SIG-M5 (cell line): Measurements from ENCODE around the gene NUMB.
"Not testable (repeated sequence)": the region's sequence is repeated elsewhere in the genome, so short reads cannot be mapped to it uniquely, and the experiment has no call there.

Experiments
- DNase-seq: peaks from one replicate; lab custom pipeline; 2025; lab: John Stamatoyannopoulos, UW

NUMB gene

GRCh38 chr14:73359445-73359844, 98.9 kb downstream of the NUMB start:
- no peak for DNase-seq

- no peak for DNase-seq
Observed at GRCh38 chr14:73358187-73358586, 100.2 kb downstream of the NUMB start.

GRCh38 chr14:73349091-73349490, 109.3 kb downstream of the NUMB start:
- not testable (repeated sequence) for DNase-seq

- no peak for DNase-seq
Observed at GRCh38 chr14:73344319-73344718, 114.0 kb downstream of the NUMB start.

- no peak for DNase-seq
Observed at GRCh38 chr14:73342670-73343069, 115.7 kb downstream of the NUMB start.

- no peak for DNase-seq
Observed at GRCh38 chr14:73339846-73340595, 118.3 kb downstream of the NUMB start.

- DNase-seq = no peak
Observed at GRCh38 chr14:73339206-73339605, 119.1 kb downstream of the NUMB start.

GRCh38 chr14:73338551-73338950, 119.8 kb downstream of the NUMB start:
- no peak for DNase-seq

GRCh38 chr14:73333031-73333430, 125.3 kb downstream of the NUMB start:
- no peak for DNase-seq

GRCh38 chr14:73325630-73326299, 132.6 kb downstream of the NUMB start:
- DNase-seq = no peak

- DNase-seq = no peak
Observed at GRCh38 chr14:73325063-73325462, 133.3 kb downstream of the NUMB start.

- no peak for DNase-seq
Observed at GRCh38 chr14:73324533-73324932, 133.8 kb downstream of the NUMB start.

- DNase-seq = no peak
Observed at GRCh38 chr14:73323896-73324399, 134.4 kb downstream of the NUMB start.

- DNase-seq = no peak
Observed at GRCh38 chr14:73313151-73313550, 145.2 kb downstream of the NUMB start.

- no peak for DNase-seq
Observed at GRCh38 chr14:73312687-73313086, 145.7 kb downstream of the NUMB start.

- no peak for DNase-seq
Observed at GRCh38 chr14:73311708-73312030, 146.7 kb downstream of the NUMB start.

- DNase-seq = not testable (repeated sequence)
Observed at GRCh38 chr14:73309207-73309606, 149.1 kb downstream of the NUMB start.

- DNase-seq = no peak
Observed at GRCh38 chr14:73307261-73307660, 151.1 kb downstream of the NUMB start.

GRCh38 chr14:73305499-73305898, 152.8 kb downstream of the NUMB start:
- DNase-seq = no peak

GRCh38 chr14:73295198-73295796, 163.0 kb downstream of the NUMB start:
- no peak for DNase-seq

- no peak for DNase-seq
Observed at GRCh38 chr14:73293782-73294781, 164.3 kb downstream of the NUMB start.

- no peak for DNase-seq
Observed at GRCh38 chr14:73290279-73290678, 168.1 kb downstream of the NUMB start.
